Adrenal gland (tissue), 12 donors: Measurements from ENCODE around the gene DCAF17. TPM values are rescaled to one million over a fixed set of nuclear protein-coding genes. Genes with fewer than 3 reads are reported as not detected.
A peak's percentile ranks its signal among the peaks of the same experiment; 100 is the strongest.

Experiments used
- DNase-seq, 7 donors: peaks; one replicate each; pipeline ENCODE4 v3.0.0-alpha.2; 2019 to 2020
- H3K27ac ChIP-seq, 5 donors: fragments of 200-600 bp; sonication (generic) in 4 of 5; 1 replicate in 3 of 5; 2 replicates in 2 of 5; pipeline versions ENCODE4 v1.5.1 to v1.8.0; 2016 to 2020; ENCODE audit warnings: mild to moderate bottlenecking in 1 of 5
- H3K27me3 ChIP-seq: fragments of 200-600 bp; 2 replicates; pipeline ENCODE4 v1.8.0; 2021
- H3K36me3 ChIP-seq, 2 donors: fragments of 200-600 bp; replicated peaks in 1 of 2; 1 replicate in 1 of 2; 2 replicates in 1 of 2; pipeline versions ENCODE4 v1.5.1 to v1.8.0; 2018 to 2022
- H3K4me1 ChIP-seq, 2 donors: fragments of 200-600 bp; replicated peaks in 1 of 2; 1 replicate in 1 of 2; 2 replicates in 1 of 2; pipeline versions ENCODE4 v1.5.1 to v1.8.0; 2018 to 2021
- H3K4me3 ChIP-seq, 4 donors: fragments of 200-600 bp; sonication (generic) in 3 of 4; one replicate each; pipeline ENCODE4 v1.5.1; 2016 to 2018
- H3K9me3 ChIP-seq, 3 donors: fragments of 200-600 bp; sonication (generic) in 1 of 3; replicated peaks in 1 of 3; 1 replicate in 2 of 3; 2 replicates in 1 of 3; pipeline versions ENCODE4 v1.5.1 to v1.8.0; 2016 to 2021
- CTCF ChIP-seq, 6 experiments: fragments of 450-650 bp in 4 of 6; fragments of 200-600 bp in 2 of 6; sonication (generic) in 1 of 6; IDR thresholded peaks; 1 replicate in 5 of 6; 2 replicates in 1 of 6; pipeline versions ENCODE4 v1.5.1 to v1.8.0; 2016 to 2021; ENCODE audit warnings: antibody characterized with exemption in 6 of 6, mild to moderate bottlenecking in 2 of 6, moderate library complexity in 1 of 6
- POLR2A ChIP-seq, 2 donors: fragments of 450-650 bp; IDR thresholded peaks; one replicate each; pipeline ENCODE4 v1.6.1; 2017; ENCODE audit warnings: antibody characterized with exemption in 2 of 2, mild to moderate bottlenecking in 2 of 2, moderate library complexity in 1 of 2
- WGBS, 4 donors: extraction: QIAGEN DNeasy Blood & Tissue Kit in 2 of 4; methylation state at CpG; one replicate each; pipeline versions ENCODE4 v1.1.5 to v1.1.7; 2013 to 2017; 5-methylcytosine and 5-hydroxymethylcytosine counted together
- intact Hi-C, 2 donors: fragments of 100-400 bp; cut with DNase I; formaldehyde crosslinking; loops; one replicate each; pipeline versions ENCODE4 v1.14.1 to v1.15.0; 2022 to 2023
- polyA plus RNA-seq, 3 donors: library from polyadenylated mRNA; stranded (reverse); fragments of 200-250 nt in 2 of 3; fragments of 350-450 nt in 1 of 3; fragmentation: Illumina TruSeq in 1 of 3; extraction: RNeasy Lipid Tissue Mini Kit (QIAGEN cat#74804) in 1 of 3; gene quantifications; one replicate each; pipeline ENCODE4 v1.2.3, GENCODE V29; 2013 to 2014
- total RNA-seq, 9 donors: library from RNA; depleted of rRNA in 4 of 9; stranded (reverse); fragments of >200 nt in 4 of 9; fragments of 120-200 nt in 1 of 9; fragmentation: NEBNext Ultra II Directional in 1 of 9; extraction: Animal tissue kit (Norgen Biotek cat#: 25700) in 1 of 9; gene quantifications; one replicate each; pipeline versions ENCODE4 v1.1.0 to v1.2.4, GENCODE V29; 2013 to 2023
- donor health status: healthy with polysubstance abuse.
- donor health status: Bipolar disorder and iron deficiency.
- donor health status: DM: yes; HTN: yes; CAD: no.
- donor health status: DM: no; HTN: no; CAD: no.
- donor health status: DM: no; HTN: no; CAD: no.
- donor health status: DM: yes; HTN: yes; CAD: no.

Gene DCAF17
- total and polyA plus RNA-seq, 12 donors, result 2.6 to 21.9 (median 15.9) TPM

GRCh38 chr2:171451074-171451473 lies 17.0 kb downstream of the DCAF17 start:
- Histone ChIP-seq H3K27me3 (no peaks in the 10 kb centered on the region), H3K4me3 (no peak overlapping the region), H3K9me3 (no peaks in the 10 kb centered on the region), H3K4me1 (no peaks in the 10 kb centered on the region), H3K27ac (no peak overlapping the region), H3K36me3 (peaks cover 0 to 24% of the 10 kb centered on the region in 2 donors)
- DNase-seq, result no peak
- TF ChIP-seq POLR2A (IDR thresholded peaks at IDR 0.05), result no peak
- TF ChIP-seq CTCF (IDR thresholded peaks at IDR 0.05), result no peak
- intact Hi-C loops, result no loop called here

GRCh38 chr2:171452773-171453172 lies 18.7 kb downstream of the DCAF17 start:
- DNase-seq, result no peak
- 90 to 95% (median 94%) methylated on average over 4 of the region's 4 CpGs for WGBS, 4 donors
- Histone ChIP-seq H3K27me3 (no peaks in the 10 kb centered on the region), H3K4me1 (peaks cover 0 to 5% of the 10 kb centered on the region in 2 donors), H3K36me3 (peaks cover 0 to 25% of the 10 kb centered on the region in 2 donors), H3K9me3 (no peaks in the 10 kb centered on the region), H3K27ac (no peak overlapping the region), H3K4me3 (no peak overlapping the region)
- TF ChIP-seq CTCF (IDR thresholded peaks at IDR 0.05) (no peak), POLR2A (IDR thresholded peaks at IDR 0.05) (no peak)
- intact Hi-C loops, result no loop called here

DNA sequence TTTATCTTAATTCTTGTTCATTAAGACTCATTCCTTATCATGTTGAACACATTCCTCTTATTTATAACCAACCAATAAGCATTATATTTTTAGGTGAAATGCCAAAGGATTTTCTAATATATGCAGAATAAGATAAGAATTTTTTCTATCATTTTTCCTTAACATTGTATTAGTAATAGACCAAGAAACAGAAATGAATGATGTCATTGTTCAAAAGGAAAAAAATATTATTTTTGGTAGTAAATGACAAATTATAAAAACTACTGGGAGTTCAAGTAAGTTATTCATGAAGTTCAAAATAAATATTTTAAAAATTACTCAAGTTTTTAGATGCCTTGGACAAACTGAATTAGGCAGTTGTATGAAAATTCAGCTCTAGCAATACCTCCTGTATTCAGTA lies 25.5 kb downstream of the DCAF17 start:
- Histone ChIP-seq H3K27me3 (no peaks in the 10 kb centered on the region), H3K36me3 (peaks cover 0 to 10% of the 10 kb centered on the region in 2 donors), H3K9me3 (no peaks in the 10 kb centered on the region), H3K4me3 (no peak overlapping the region), H3K27ac (no peak overlapping the region), H3K4me1 (peaks cover 0 to 5% of the 10 kb centered on the region in 2 donors)
- intact Hi-C loops, result no loop called here
- no peak for DNase-seq
- no peak for TF ChIP-seq CTCF (IDR thresholded peaks at IDR 0.05)
- no peak for TF ChIP-seq POLR2A (IDR thresholded peaks at IDR 0.05)

- Histone ChIP-seq H3K36me3 (peaks cover 0 to 10% of the 10 kb centered on the region in 2 donors), H3K27me3 (no peaks in the 10 kb centered on the region), H3K4me1 (peaks cover 0 to 5% of the 10 kb centered on the region in 2 donors), H3K4me3 (no peak overlapping the region), H3K27ac (no peak overlapping the region), H3K9me3 (no peaks in the 10 kb centered on the region)
- peak in 5 of 7 donors; percentile 19 to 52 (median 33) for DNase-seq
- intact Hi-C loops, result no loop called here
- TF ChIP-seq POLR2A (IDR thresholded peaks at IDR 0.05) (no peak), CTCF (IDR thresholded peaks at IDR 0.05) (no peak)
- WGBS, 4 donors, result 57 to 74% (median 68%) methylated on average over 1 of the region's 1 CpG
Observed at GRCh38 chr2:171460537-171460936, 26.5 kb downstream of the DCAF17 start.
